H1 (cell line): ENCODE results near the gene INO80. TPM values are rescaled to one million over a fixed set of nuclear protein-coding genes. Genes with fewer than 3 reads are reported as not detected.
A peak's percentile ranks its signal among the peaks of the same experiment; 100 is the strongest.

Experiments used
- CTCF ChIA-PET: fragments of 300-600 bp; sonication (Branson Sonifier 250); formaldehyde crosslinking; loops from one replicate; lab custom pipeline; 2021; ENCODE audit not compliant: partially characterized antibody; lab: Charles Lee
- POLR2A ChIA-PET: fragments of 300-600 bp; sonication (Branson Sonifier 250); formaldehyde crosslinking; loops from one replicate; lab custom pipeline; 2021; ENCODE audit warnings: inconsistent platforms; ENCODE audit not compliant: partially characterized antibody; lab: Charles Lee
- DNase-seq, 2 experiments: peaks; one replicate each; pipeline versions ENCODE4 v3.0.0 to v3.0.0-alpha.2; 2010 to 2022; ENCODE audit warnings: low spot score in 2 of 2, low read depth in 1 of 2, mixed read lengths in 1 of 2
- FAIRE-seq: peaks from 2 replicates; lab custom pipeline; 2011; peaks lifted over from hg19 to GRCh38; lab: Jason Lieb, UNC
- H2AFZ ChIP-seq: 2 replicates; pipeline ENCODE4 v1.8.1; 2012; ENCODE audit warnings: low read length, inconsistent platforms
- H2AK5ac ChIP-seq: 2 replicates; pipeline ENCODE4 v1.6.1; 2013; ENCODE audit warnings: low read depth, low read length
- H2BK120ac ChIP-seq: replicated peaks from 2 replicates; pipeline ENCODE3; 2013; ENCODE audit warnings: low read depth, low read length, inconsistent platforms
- H2BK12ac ChIP-seq: 2 replicates; pipeline ENCODE4 v1.6.1; 2013; ENCODE audit warnings: low read depth, low read length
- H2BK15ac ChIP-seq: 2 replicates; pipeline ENCODE4 v1.6.1; 2013; ENCODE audit warnings: low read length
- H2BK20ac ChIP-seq: 2 replicates; pipeline ENCODE4 v1.6.1; 2013; ENCODE audit warnings: low read length
- H2BK5ac ChIP-seq: 2 replicates; pipeline ENCODE4 v1.6.1; 2013; ENCODE audit warnings: low read depth, low read length
- H3K14ac ChIP-seq: 2 replicates; pipeline ENCODE4 v1.6.1; 2013; ENCODE audit warnings: inconsistent platforms; ENCODE audit not compliant: insufficient read length
- H3K18ac ChIP-seq: 2 replicates; pipeline ENCODE4 v1.6.1; 2013; ENCODE audit warnings: low read length; ENCODE audit errors: extremely low read depth
- H3K23ac ChIP-seq: 2 replicates; pipeline ENCODE4 v1.6.1; 2013; ENCODE audit warnings: inconsistent platforms; ENCODE audit not compliant: insufficient read length
- H3K23me2 ChIP-seq: 2 replicates; pipeline ENCODE4 v1.6.1; 2013; ENCODE audit warnings: low read depth, low read length
- H3K27ac ChIP-seq: 2 replicates; pipeline ENCODE4 v1.6.1; 2011; ENCODE audit warnings: low read depth, low read length, inconsistent platforms
- H3K27me3 ChIP-seq, 4 experiments: replicated peaks in 1 of 4; 1 replicate in 1 of 4; 2 replicates in 3 of 4; pipeline versions ENCODE4 v1.6.1 to v1.8.1; 2011 to 2013; ENCODE audit warnings: low read length in 3 of 4, mild to moderate bottlenecking in 3 of 4, inconsistent platforms in 2 of 4, mixed read lengths in 2 of 4, moderate library complexity in 1 of 4; ENCODE audit not compliant: control insufficient read depth in 3 of 4, insufficient read depth in 3 of 4; ENCODE audit errors: extremely low read depth in 1 of 4
- H3K36me3 ChIP-seq, 4 experiments: 2 replicates each; pipeline versions ENCODE4 v1.6.1 to v1.8.1; 2011 to 2013; ENCODE audit warnings: mild to moderate bottlenecking in 4 of 4, low read length in 3 of 4, moderate library complexity in 2 of 4, control low read depth in 1 of 4, inconsistent platforms in 1 of 4; ENCODE audit not compliant: insufficient read depth in 4 of 4, control insufficient read depth in 2 of 4
- H3K4ac ChIP-seq: replicated peaks from 2 replicates; pipeline ENCODE3; 2013; ENCODE audit warnings: low read length, low read depth, mixed read lengths, inconsistent platforms; ENCODE audit not compliant: insufficient read length
- H3K4me1 ChIP-seq, 4 experiments: replicated peaks in 1 of 4; 1 replicate in 1 of 4; 2 replicates in 3 of 4; pipeline versions ENCODE4 v1.6.1 to v1.8.1; 2011 to 2013; ENCODE audit warnings: low read length in 3 of 4, inconsistent platforms in 2 of 4, mixed read lengths in 1 of 4; ENCODE audit not compliant: insufficient read depth in 4 of 4, control insufficient read depth in 3 of 4
- H3K4me2 ChIP-seq, 2 experiments: 2 replicates each; pipeline versions ENCODE4 v1.6.1 to v1.8.1; 2011 to 2013; ENCODE audit warnings: low read depth in 2 of 2, low read length in 2 of 2, control low read depth in 1 of 2, inconsistent platforms in 1 of 2, mild to moderate bottlenecking in 1 of 2; ENCODE audit not compliant: insufficient read depth in 1 of 2
- H3K4me3 ChIP-seq, 4 experiments: fragments of 200-600, 300-600 bp in 1 of 4; sonication (generic), shearing (Covaris generic), sonication (Bioruptor Twin) in 1 of 4; 2 replicates each; pipeline versions ENCODE4 v1.5.1 to v1.8.1; 2011 to 2016; ENCODE audit warnings: low read length in 4 of 4, low read depth in 3 of 4, control low read depth in 2 of 4, inconsistent platforms in 2 of 4, mild to moderate bottlenecking in 2 of 4, mixed read lengths in 1 of 4, moderate library complexity in 1 of 4; ENCODE audit not compliant: insufficient read depth in 2 of 4; ENCODE audit errors: extremely low read depth in 1 of 4
- H3K56ac ChIP-seq: replicated peaks from 2 replicates; pipeline ENCODE3; 2013; ENCODE audit warnings: low read depth, mild to moderate bottlenecking, mixed read lengths, low read length, inconsistent platforms; ENCODE audit not compliant: insufficient read length
- H3K79me1 ChIP-seq: 2 replicates; pipeline ENCODE4 v1.6.1; 2013; ENCODE audit warnings: low read depth, low read length, control low read depth
- H3K79me2 ChIP-seq, 2 experiments: 2 replicates each; pipeline versions ENCODE4 v1.6.1 to v1.8.1; 2012 to 2013; ENCODE audit warnings: low read length in 2 of 2, mild to moderate bottlenecking in 2 of 2, inconsistent platforms in 1 of 2; ENCODE audit not compliant: insufficient read depth in 2 of 2, control insufficient read depth in 1 of 2
- H3K9ac ChIP-seq, 4 experiments: replicated peaks in 1 of 4; 1 replicate in 1 of 4; 2 replicates in 3 of 4; pipeline versions ENCODE4 v1.6.1 to v1.8.1; 2011 to 2013; ENCODE audit warnings: low read depth in 3 of 4, low read length in 3 of 4, control low read depth in 2 of 4, mild to moderate bottlenecking in 2 of 4, moderate library complexity in 2 of 4, inconsistent platforms in 1 of 4; ENCODE audit errors: extremely low read depth in 1 of 4
- H3K9me3 ChIP-seq, 2 experiments: 2 replicates each; pipeline versions ENCODE4 v1.6.1 to v1.8.1; 2012 to 2013; ENCODE audit warnings: mild to moderate bottlenecking in 2 of 2, moderate library complexity in 2 of 2, control low read depth in 1 of 2, inconsistent platforms in 1 of 2, low read depth in 1 of 2, low read length in 1 of 2, mixed read lengths in 1 of 2; ENCODE audit not compliant: insufficient read depth in 2 of 2
- H4K20me1 ChIP-seq, 2 experiments: replicated peaks in 1 of 2; 2 replicates each; pipeline versions ENCODE3 to v1.8.1; 2011 to 2013; ENCODE audit warnings: inconsistent platforms in 2 of 2, low read length in 2 of 2, mild to moderate bottlenecking in 1 of 2; ENCODE audit not compliant: insufficient read depth in 2 of 2, control insufficient read depth in 1 of 2
- H4K5ac ChIP-seq: 2 replicates; pipeline ENCODE4 v1.6.1; 2013; ENCODE audit warnings: low read length, low read depth, mixed read lengths, inconsistent platforms; ENCODE audit not compliant: insufficient read length
- H4K8ac ChIP-seq: 2 replicates; pipeline ENCODE4 v1.8.0; 2013; ENCODE audit warnings: mild to moderate bottlenecking, moderate library complexity, low read length, inconsistent platforms; ENCODE audit not compliant: insufficient read depth; ENCODE audit errors: extremely low read depth
- H4K91ac ChIP-seq: replicated peaks from 2 replicates; pipeline ENCODE3; 2013; ENCODE audit warnings: low read length, mixed read lengths, inconsistent platforms; ENCODE audit not compliant: insufficient read length
- ASH2L ChIP-seq: fragments of 200-600, 300-600 bp; sonication (generic); IDR thresholded peaks from one replicate; pipeline ENCODE4 v1.7.1; 2017; ENCODE audit warnings: low read length
- CHD1 ChIP-seq: IDR thresholded peaks from 2 replicates; pipeline ENCODE4 v1.6.1; 2012; ENCODE audit warnings: low read depth, low read length, improper control_type of control experiment
- EP300 ChIP-seq, 2 experiments: IDR thresholded peaks; 1 replicate in 1 of 2; 2 replicates in 1 of 2; pipeline ENCODE4 v1.6.1; 2011 to 2012; ENCODE audit warnings: low read depth in 2 of 2, low read length in 2 of 2, mild to moderate bottlenecking in 2 of 2, borderline replicate concordance in 1 of 2, inconsistent platforms in 1 of 2, moderate library complexity in 1 of 2
- EZH2 ChIP-seq: fragments of 200-600 bp; sonication (generic); IDR thresholded peaks from 2 replicates; pipeline ENCODE4 v1.7.1; 2012; ENCODE audit warnings: low read depth, mild to moderate bottlenecking, moderate library complexity, low read length, inconsistent platforms; ENCODE audit not compliant: severe bottlenecking
- POU5F1 ChIP-seq: IDR thresholded peaks from 2 replicates; pipeline ENCODE4 v1.6.1; 2011; ENCODE audit warnings: low read depth, mild to moderate bottlenecking, low read length, moderate library complexity
- RAD21 ChIP-seq, 2 experiments: IDR thresholded peaks in 1 of 2; conservative IDR thresholded peaks in 1 of 2; 2 replicates each; pipeline ENCODE4 v1.6.1; 2011; ENCODE audit warnings: low read depth in 2 of 2, low read length in 2 of 2, improper control_type of control experiment in 1 of 2, inconsistent platforms in 1 of 2, mild to moderate bottlenecking in 1 of 2, moderate library complexity in 1 of 2
- TEAD4 ChIP-seq: IDR thresholded peaks from 2 replicates; pipeline ENCODE4 v1.6.1; 2012; ENCODE audit warnings: low read depth, low read length, inconsistent platforms, mixed read lengths
- WGBS, 2 experiments: shearing (Covaris generic) in 1 of 2; methylation state at CpG; one replicate each; pipeline versions ENCODE4 v1.1.6 to v1.1.7; 2013 to 2015; ENCODE audit warnings: low lambda C conversion rate in 2 of 2, mixed read lengths in 2 of 2, inconsistent platforms in 1 of 2, low coverage in 1 of 2, missing lambda C conversion rate in 1 of 2; ENCODE audit not compliant: insufficient replicate concordance in 2 of 2, insufficient coverage in 1 of 2, insufficient read length in 1 of 2; ENCODE audit errors: extremely low coverage in 1 of 2, missing lambda C conversion rate in 1 of 2; 5-methylcytosine and 5-hydroxymethylcytosine counted together
- polyA plus RNA-seq, 7 experiments: library from polyadenylated mRNA; depleted of rRNA in 3 of 7; stranded (reverse) in 5 of 7; unstranded in 2 of 7; fragments of >200 nt in 5 of 7; fragments of 200-250 nt in 2 of 7; gene quantifications; 1 replicate in 5 of 7; 2 replicates in 1 of 7; 4 replicates in 1 of 7; pipeline versions ENCODE4 v1.2.1 to v1.2.3, GENCODE V29; 2011 to 2013; ENCODE audit warnings: missing spikeins in 2 of 7, mixed read lengths in 2 of 7
- total RNA-seq: library from RNA; stranded (reverse); fragmentation: NEBNext Ultra II Directional; extraction: Animal tissue kit (Norgen Biotek cat#: 25700); gene quantifications from 2 replicates; pipeline ENCODE4 v1.2.1, GENCODE V29; 2021
- TF ChIP-seq, protein P1 (sequence below): IDR thresholded peaks from 2 replicates; pipeline ENCODE4 v1.6.1; 2011; ENCODE audit warnings: low read depth, mild to moderate bottlenecking, low read length; ENCODE audit not compliant: insufficient read depth
- TF ChIP-seq, protein P2 (sequence below): IDR thresholded peaks from 2 replicates; pipeline ENCODE4 v1.6.1; 2012; ENCODE audit warnings: inconsistent platforms

Gene INO80
- total and polyA plus RNA-seq, 2 of the 8 experiments (the other 6 are each of a cell fraction or from before 2014, with no cell fraction given): 4.3 to 24.5 TPM

DNA sequence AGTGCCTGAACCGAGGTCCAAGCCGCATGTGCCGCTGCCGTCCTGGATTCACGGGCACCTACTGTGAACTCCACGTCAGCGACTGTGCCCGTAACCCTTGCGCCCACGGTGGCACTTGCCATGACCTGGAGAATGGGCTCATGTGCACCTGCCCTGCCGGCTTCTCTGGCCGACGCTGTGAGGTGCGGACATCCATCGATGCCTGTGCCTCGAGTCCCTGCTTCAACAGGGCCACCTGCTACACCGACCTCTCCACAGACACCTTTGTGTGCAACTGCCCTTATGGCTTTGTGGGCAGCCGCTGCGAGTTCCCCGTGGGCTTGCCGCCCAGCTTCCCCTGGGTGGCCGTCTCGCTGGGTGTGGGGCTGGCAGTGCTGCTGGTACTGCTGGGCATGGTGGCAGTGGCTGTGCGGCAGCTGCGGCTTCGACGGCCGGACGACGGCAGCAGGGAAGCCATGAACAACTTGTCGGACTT lies 179.8 kb downstream of the INO80 start:
- Histone ChIP-seq H3K36me3 (no peaks in the 10 kb centered on the region), H3K4me3 (no peak overlapping the region), H4K5ac (no peak overlapping the region), H3K27ac (no peak overlapping the region), H4K8ac (peak overlapping the region; percentile 51; the same call in 1 of the 2 replicates), H2BK20ac (no peak overlapping the region), H3K4me1 (peaks cover 0 to 18% (median 5%) of the 10 kb centered on the region in 4 experiments; a peak in 5 of 7 replicates), H3K79me1 (no peaks in the 10 kb centered on the region), H4K91ac (no peak overlapping the region), H2BK5ac (no peak overlapping the region), H3K14ac (no peak overlapping the region), H2BK12ac (0 out of 2 replicates have a peak overlapping the region, but pooled peaks have one; percentile 50), H3K27me3 (peaks cover 11 to 50% (median 33%) of the 10 kb centered on the region in 4 experiments), H3K18ac (no peak overlapping the region), H3K23me2 (peaks cover 2% of the 10 kb centered on the region; the same call in 1 of the 2 replicates), H3K56ac (no peak overlapping the region), H4K20me1 (peaks cover 2 to 5% of the 10 kb centered on the region in 2 experiments), H2AK5ac (no peak overlapping the region), H3K4ac (no peak overlapping the region), H2AFZ (no peak overlapping the region), H3K23ac (no peak overlapping the region)
- no peak for FAIRE-seq
- no peak for DNase-seq
- POLR2A ChIA-PET: interaction anchor here (2.6 to 43.8 kb wide), 2 partner anchors 16 to 17 kb away, joined by 5 to 1505 read pairs; partner anchors contain the start of gene CHAC1
- TF ChIP-seq POU5F1 (no peak), EP300 (IDR thresholded peaks at IDR 0.05; ENCODE audit: borderline replicate concordance in 1 of 2, low read depth in 2 of 2, low read length in 2 of 2) (no peak), TEAD4 (no peak), ASH2L (no peak), CHD1 (no peak), RAD21 (IDR thresholded peaks at IDR 0.05 in 1 of 2, conservative IDR thresholded peaks at IDR 0.05 in 1 of 2; ENCODE audit: low read depth in 2 of 2, low read length in 2 of 2) (no peak), EZH2 (no peak)
- TF ChIP-seq, protein P1, sequence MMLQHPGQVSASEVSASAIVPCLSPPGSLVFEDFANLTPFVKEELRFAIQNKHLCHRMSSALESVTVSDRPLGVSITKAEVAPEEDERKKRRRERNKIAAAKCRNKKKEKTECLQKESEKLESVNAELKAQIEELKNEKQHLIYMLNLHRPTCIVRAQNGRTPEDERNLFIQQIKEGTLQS: no peak
- TF ChIP-seq, protein P2, sequence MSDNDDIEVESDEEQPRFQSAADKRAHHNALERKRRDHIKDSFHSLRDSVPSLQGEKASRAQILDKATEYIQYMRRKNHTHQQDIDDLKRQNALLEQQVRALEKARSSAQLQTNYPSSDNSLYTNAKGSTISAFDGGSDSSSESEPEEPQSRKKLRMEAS: no peak
- TF ChIP-seq, all 59 proteins: peak for 0
- Histone ChIP-seq H3K9ac (no peak overlapping the region), H3K79me2 (no peaks in the 10 kb centered on the region), H3K4me2 (no peak overlapping the region), H3K9me3 (no peaks in the 10 kb centered on the region), H2BK15ac (no peak overlapping the region), H2BK120ac (no peak overlapping the region)
- WGBS, 2 experiments: 95% methylated on average over 27 of the region's 31 CpGs; no CpG with 5 or more reads in 1 of the 2 experiments
- CTCF ChIA-PET: interaction anchor here (1.0 to 33.1 kb wide), 5 partner anchors 10 to 55 kb away, joined by 3 to 619 read pairs (median 5); partner anchors contain the start of genes DLL4 and VPS18
